ENCODE measurements around the gene METTL9.
"Not testable (repeated sequence)": the region's sequence is repeated elsewhere in the genome, so short reads cannot be mapped to it uniquely, and the experiment has no call there.

The METTL9 gene

DNA sequence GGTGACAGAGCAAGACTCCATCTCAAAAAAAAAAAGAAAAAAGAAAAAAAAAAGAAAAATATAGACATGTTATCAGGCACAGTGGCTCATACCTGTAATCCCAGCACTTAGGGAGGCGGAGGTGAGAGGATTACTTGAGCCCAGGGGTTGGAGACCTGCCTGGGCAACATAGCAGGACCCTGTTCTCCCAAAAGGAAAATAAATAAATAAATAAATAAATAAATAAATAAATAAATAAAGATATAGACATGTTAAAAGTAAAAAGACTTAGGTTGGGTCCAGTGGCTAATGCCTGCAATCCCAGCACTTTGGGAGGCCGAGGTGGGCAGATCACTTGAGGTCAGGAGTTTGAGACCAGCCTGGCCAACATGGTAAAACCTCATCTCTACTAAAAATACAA is 23.1 kb upstream of the METTL9 start:
- not testable (repeated sequence) for DNase-seq

DNA sequence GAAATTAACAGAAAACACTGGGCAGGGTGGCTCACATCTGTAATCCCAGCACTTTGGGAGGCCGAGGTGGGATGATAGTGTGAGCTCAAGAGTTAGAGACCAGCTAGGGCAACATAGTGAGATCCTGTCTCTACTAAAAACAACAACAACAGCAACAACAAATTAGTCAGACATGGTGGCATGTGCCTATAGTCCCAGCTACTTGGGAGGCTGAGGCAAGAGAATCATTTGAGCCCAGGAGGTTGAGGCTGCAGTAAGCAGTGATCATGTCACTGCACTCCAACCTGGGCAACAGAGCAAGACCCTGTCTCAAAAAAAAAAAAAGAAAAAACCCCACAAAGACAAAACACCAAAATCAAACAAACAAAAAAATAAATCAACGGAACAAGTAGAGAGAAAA is 21.9 kb upstream of the METTL9 start:
- DNase-seq: not testable (repeated sequence)

DNA sequence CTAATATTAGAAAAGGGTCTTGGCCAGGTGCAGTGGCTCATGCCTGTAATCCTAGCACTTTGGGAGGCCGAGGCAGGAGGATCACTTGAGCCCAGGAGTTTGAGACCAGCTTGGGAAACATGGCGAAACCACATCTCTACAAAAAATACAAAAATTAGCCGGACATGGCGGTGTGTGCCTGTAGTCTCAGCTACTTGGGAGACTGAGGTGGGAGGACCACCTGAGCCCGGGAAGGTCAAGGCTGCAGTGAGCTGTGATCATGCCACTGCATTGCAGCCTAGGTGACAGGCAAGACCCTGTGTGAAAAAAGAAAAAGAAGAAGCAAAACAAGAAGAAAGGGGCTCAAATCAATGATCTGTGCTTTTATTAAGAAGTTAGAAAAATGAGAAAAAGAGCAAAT is 21.1 kb upstream of the METTL9 start:
- DNase-seq: not testable (repeated sequence)

DNA sequence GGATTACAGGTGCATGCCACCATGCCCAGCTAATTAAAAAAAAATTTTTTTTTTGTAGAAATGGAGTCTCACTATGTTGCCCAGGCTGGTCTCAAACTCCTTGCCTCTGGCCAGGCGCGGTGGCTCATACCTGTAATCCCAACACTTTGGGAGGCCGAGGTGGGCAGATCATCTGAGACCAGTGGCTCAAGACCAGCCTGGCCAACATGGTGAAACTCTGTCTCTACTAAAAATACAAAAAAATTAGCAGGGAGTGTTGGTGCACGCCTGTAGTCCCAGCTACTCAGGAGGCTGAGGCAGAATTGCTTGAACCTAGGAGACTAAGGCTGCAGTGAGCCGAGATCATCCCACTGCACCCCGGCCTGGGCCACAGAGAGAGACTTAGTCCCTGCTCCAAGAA is 19.2 kb upstream of the METTL9 start:
- not testable (repeated sequence) for DNase-seq

DNA sequence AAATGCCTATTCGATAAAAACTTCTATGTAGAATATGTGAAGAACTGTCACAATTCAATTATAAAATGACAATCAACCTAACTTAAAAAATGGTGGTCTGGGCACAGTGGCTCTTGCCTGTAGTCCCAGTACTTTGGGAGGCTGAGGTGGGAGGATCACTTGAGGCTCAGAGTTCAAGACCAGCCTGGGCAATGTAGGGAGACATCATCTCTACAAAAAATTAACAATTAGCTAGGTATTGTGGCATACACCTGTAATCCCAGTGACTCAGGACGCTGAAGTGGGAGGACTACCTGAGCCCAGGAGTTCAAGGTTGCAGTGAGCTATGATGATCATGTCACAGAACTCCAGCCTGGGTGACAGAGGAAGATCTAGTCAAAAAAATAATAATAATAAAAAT is 18.6 kb upstream of the METTL9 start:
- DNase-seq: no peak

DNA sequence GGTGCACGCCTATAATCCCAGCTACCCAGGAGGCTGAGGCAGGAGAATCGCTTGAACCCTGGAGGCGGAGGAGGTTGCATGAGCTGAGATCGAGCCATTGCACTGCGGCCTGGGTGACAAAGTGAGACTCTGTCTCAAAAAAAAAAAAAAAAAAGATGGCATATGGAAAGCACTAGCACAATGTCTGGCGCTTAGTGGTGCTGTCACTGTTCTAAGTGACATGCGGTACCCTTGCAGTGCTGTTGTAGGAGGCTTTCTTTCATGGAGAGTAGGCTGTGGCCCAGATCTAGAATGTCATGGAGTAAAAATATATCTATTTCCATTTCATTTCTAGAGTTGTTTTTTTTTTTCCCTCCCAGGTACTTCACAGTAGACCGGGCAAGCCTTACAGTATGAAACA is 14.6 kb upstream of the METTL9 start:
- no peak for DNase-seq

DNA sequence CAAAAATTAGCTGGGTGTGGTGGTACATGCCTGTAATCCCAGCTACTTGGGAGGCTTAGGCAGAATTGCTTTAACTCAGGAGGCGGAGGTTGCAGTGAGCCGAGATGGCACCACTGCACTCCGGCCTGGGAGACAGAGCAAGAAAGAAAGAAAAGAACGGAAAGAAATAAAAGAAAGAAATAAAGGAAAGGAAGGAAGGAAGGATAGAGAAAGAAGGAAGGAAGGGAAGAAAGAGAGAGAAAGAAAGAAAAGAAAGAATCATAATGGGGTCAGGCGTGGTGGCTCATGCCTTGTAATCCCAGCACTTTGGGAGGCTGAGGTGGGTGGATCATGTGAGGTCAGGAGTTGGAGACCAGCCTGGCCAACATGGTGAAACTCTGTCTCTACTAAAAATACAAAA is 10.8 kb upstream of the METTL9 start:
- DNase-seq: not testable (repeated sequence)

DNA sequence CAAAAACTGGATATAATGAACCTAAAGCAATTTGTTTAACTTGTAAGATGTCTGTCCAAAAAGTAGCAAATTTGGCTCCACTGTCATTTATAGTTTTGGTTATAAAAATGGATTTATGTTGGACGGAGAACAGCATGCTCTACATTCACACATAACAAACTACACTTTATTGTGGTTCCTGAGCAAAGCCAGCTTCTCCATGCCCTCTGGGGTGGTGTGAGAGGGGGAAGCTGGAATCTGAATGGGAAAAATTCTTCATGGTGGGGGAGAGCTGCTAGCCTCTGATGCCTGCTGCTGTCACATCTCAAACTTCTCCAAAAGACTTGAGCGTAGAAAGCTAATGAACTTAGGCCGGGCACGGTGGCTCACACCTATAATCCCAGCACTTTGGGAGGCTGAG is 9.8 kb upstream of the METTL9 start:
- DNase-seq: no peak

DNA sequence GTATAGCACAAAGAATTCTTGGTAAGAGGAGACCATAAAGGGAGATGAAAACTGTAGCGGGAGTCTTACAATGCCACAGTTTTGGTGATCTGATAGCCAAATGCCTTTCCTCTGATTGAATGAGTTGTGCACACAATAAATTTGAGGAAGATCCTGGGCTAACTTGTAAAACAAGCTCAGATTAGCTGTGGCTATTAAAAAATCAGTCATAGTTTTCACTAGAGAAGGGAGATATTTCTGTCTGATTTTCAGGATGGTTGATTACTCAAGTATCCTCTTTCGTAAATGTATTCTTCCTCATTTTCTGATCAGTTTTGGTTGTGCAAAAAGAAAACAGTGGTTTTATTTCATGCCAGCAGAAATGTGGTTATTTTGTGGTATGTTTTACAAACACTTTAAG is 9.1 kb upstream of the METTL9 start:
- no peak for DNase-seq

DNA sequence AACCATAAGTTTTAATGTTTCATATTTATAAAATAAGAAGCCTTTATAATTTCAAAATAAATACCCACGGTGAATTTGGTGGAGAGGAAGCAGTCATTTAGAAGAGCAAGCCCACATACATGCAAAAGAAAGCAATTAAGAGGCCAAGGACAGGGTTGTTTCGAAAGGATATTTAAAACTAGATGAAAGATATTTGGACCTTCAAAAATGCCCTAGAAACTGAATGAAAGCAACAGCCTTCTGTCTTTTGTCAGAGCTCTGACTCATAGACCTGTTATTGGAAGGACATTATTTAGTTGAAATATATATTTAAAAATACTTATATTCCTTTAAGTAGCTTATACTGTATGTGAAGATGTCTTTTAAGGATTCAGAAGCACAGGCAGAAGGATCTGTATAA is 8.6 kb upstream of the METTL9 start:
- DNase-seq: no peak

DNA sequence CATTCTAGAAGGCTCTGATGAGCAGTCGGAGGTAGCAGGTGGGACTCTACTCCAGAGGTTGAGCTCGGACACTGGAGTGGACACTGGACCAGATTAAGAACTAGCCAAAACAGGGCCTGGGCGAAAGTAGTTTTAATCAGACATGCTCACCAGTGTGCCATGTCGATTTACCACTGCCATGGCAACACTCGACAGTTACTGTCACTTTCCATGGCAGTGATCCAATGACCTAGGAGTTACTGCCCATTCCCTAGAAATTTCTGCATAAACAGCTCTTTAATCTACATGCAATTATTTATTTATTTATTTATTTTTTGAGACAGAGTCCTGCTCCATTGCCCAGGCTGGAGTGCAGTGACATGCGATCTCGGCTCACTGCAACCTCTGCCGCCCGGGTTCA is 7.2 kb upstream of the METTL9 start:
- no peak for DNase-seq

DNA sequence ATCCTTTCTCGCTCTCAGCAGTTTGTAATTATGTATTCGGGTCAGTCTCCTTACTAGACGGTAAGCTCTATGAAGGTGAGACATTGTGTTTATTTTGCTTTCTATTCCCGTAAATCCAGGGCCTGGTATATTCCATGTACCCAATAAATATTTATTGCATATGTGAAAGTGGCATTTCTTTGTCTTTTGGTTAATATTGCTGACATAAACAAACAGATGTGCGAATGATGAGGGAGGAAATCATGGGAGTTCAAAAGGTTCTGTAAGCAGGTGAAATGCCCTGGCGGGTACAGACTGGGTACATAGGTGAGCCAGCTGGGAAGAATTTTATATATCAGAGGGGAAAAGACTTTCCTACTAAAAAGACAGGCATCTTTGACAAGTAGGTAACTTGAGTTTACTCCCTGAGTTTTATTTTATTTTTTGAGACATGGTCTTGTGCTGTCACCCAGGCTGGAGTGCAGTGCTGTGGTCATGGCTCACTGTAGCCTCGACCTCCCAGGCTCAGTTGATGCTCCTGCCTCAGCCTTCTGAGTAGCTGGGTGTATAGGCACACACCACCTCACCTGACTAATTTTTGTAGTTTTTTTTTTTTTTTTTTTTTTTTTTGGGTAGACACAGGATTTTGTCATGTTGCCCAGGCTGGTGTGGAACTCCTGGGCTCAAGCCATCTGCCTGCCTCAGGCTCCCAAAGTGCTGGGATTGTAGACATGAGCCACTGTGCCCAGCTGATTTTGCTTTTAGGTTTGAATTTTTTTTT is 5.7 kb upstream of the METTL9 start:
- no peak for DNase-seq

DNA sequence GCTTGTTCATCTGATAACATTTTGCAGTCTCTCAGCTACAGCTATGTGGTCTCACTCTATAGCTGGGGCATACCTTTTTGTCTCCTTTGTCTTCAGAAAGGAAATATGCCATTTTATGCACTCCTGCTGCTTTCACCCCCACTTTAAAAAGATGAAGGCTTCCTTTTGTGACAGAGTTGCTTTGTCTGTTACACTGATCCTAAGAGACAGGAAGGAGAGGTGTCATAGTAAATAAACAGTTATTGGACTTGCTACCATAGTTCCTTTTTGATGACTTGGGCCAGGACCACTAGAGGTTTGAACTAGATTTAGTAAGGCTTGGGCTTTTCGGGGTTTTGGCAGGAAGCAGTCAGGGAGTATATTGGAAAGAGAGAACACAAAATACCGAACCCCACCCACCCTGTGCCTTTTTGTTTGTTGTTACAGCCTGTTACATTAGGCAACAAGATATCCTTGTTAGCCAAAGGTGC is 1.8 kb upstream of the METTL9 start:
- no peak for DNase-seq

DNA sequence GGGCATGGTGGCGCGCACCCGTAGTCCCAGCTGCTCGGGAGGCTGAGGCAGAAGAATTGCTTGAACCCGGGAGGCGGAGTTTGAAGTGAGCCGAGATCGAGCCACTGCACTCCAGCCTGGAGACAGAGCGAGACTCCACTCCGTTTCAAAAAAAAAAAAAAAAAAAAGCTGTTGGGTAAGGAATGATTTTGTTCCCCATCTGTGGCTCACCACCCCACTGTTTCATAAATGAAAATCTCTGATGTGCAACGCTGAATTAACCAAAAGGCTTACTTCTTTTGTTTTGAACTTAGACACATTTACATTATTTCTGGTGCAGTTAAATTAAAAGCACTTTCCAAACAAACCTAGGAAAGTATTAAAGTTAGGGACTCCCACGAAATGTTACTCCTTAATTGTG is 1.2 kb upstream of the METTL9 start:
- no peak for DNase-seq

DNA sequence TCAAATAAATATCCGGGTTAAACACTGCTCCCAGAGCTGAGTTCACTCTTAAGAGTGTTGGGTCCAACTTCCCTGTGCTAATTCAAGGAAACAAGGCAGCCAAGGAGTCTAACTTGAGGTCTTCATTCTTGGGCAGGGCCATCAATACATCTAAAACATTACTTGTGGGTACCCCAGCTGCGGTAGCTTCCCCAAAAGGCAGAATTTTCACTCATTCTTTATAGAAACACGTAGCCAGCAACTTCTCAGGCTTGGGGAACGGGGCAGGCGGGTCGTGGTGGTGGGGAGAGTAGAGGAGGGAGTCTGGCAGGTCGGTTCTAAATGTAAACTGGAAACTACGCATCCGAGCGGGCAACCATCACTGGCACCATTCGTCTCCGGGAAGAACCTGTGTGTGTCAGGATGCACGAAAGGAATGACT is 666 bp upstream of the METTL9 start:
- no peak for DNase-seq

DNA sequence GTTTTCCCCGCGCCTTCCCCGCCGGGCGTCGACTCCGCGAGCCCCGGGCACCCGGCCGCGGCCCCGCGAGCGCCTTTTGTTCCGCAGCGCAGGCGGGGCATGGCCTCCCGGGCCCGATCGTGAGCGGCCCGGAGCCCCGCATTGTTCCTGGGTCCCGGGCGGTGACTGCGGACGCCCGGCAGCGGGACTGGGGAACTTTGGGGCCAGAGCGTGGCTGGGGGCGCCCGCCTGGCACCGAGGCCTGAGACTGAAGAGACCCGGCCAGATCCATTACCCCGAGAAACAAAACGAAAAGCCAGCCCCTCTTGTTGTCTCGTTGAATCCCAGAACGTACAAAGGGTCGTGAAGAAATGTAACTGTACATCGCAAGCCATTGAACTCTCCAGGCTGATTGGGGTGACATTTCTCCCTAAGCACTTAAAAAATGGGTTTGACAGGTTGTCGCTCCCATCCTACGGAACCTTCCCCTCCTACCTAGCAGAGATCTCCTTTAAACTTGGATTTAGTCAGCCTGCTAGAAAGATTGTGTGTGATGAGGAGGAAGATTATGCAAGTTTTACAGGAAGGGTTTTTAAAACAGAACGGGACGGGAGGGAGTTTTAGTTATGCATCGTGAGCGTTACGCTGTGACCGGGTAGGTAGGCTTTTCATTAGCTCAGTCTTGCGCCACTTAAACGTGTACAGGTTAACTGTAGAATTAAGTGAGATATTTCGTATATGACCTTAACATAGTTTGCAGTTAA is 825 bp downstream of the METTL9 start:
- no peak for DNase-seq

DNA sequence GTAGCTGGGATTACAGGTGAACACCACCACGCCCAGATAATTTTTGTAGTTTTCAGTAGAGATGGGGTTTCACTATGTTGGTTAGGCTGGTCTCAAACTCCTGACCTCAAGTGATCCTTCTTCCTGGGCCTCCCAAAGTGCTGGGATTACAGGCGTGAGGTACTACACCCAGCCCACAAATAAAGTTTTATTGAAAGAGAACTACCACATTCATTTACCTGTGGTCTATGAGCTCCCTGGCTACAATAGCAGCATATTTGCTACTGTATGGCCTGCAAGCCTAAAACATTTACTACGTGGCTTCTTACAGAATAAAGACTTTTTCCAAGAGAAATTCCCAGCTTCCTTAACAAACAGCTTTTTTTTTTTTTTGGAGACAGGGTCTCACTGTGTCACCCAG is 3.4 kb downstream of the METTL9 start:
- DNase-seq: no peak

DNA sequence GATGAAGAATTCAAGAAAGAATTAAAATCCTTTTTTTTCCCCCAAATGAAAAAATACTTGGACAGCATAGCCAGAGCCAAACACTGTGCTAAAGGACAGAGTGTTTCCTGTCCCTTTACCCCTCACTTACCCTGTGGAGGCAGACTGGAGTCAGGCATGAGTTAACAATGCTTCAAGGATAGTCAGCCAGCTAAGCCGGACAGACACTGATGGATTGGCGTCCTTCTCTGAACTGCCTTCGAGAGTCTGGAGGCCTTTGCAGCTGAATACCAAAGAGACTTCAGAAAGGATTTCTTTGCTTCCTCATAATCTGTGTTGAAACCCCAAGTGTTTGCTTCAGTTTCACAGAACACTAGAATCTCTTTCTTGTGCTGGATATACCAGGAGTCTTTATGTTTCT is 4.6 kb downstream of the METTL9 start:
- DNase-seq: no peak

DNA sequence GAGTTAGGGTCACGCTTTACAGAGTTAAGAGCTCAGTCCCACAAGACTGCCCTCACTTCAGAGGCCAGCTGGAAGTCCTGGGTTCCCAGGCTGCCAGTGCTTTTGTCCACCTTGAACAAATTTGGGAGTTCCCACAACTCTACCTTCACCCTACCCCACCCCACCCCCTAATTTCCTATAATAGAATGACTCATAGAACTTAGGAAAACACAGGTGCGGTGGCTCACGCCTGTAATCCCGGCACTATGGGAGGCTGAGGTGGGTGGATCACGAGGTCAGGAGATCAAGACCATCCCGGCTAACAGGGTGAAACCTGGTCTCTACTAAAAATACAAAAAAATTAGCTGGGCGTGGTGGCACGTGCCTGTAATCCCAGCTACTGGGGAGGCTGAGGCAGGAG is 6.5 kb downstream of the METTL9 start:
- DNase-seq: not testable (repeated sequence)

DNA sequence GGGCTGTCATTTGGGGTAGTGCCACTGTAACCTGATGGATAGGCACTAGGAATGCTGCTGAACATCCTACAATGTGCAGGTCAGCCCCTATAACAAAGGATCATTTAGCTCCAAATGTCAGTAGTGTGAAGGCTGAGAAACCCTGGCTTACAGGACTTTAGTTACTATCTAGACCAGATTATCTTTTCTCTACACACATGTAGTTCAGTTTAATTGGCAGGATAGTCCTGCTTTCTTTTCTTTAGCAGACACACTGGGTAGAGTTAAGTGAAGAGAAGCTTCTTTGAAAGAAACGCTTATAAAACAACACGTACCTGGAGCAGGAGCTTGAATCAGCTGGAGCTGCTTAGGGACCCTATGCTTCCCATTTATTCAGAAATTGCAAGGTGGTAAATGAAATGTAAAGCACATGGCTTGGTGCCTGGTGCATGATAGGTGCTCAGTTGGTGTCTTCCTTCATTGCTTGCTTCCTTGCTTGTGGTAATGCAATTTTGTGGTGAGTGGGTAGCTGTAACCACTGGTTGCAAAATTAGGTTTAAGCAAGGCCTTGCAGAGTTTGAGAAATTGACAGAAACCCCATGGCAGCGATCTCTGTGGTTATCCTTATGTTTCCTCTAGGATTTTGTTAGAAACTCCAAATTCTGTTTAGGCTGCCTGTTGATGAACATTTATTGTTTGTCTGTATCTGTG is 9.4 kb downstream of the METTL9 start:
- no peak for DNase-seq

DNA sequence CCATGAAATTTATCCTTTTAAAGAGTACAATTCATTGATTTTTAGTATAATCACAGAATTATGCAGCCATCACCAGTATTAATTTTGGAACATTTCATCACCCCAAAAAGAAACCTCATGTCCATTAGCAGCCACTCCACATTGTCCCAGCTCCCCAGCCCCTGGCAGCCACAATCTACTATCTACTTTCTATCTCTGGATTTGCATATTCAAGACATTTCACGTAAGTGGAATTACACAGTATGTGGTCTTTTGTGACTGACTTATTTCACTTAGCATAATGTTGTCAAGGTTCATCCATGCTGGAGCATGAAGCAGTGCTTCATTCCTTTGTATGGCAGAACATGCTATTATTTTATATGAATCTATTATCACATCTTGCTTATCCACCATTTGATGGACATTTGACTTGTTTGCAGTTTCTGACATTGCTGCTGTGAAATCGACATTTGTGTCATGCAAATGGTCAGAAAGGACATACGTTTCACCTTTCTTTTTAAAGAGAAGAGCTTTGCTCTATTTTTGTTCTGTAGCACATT is 10.7 kb downstream of the METTL9 start:
- DNase-seq: no peak

DNA sequence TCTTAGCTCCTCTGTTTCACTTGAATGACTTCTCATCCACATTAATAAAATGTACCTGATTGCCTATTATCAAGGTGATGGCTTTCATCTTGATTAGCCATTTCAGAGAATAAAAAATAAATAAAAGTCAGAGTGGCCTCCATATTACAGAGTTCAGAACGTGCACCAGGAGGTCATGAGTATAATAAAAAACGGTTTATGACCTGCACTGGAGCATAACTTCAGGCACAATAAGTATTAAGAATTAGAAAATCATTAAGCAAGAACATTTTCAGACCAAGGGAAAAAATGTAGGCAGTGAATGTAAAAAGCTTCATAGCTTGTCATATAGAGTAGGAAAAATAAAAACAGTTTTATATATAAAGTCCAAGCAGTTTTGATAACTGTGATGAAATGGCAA is 11.4 kb downstream of the METTL9 start:
- DNase-seq: no peak

DNA sequence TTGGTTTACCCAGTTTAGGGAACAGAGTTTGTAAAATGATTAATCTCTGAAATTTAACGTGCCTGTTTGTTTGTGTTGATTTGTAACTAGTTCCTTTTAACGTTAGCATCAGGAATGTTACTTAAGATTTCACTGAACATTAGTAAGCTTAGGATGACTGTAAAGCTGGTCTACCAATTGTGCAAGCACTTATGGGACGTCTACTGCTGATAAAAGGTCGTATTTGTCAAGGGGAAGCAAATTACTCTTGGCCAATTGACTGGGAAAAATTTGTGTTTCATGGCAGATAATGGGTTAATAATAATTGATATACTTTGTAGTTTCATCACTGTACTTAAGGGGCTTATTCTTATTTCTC is 11.8 kb downstream of the METTL9 start:
- no peak for DNase-seq

Measured in DMS 273 treated with DMSO at 0.1 percent for 48 hours (cell line).